ENCODE measurements around the gene RFESD.
A peak's percentile ranks its signal among the peaks of the same experiment; 100 is the strongest.

Gene RFESD

GRCh38 chr5:95623706-95624105, 22.9 kb upstream of the RFESD start:
- Histone ChIP-seq H4K8ac (ENCODE audit: low read depth, low read length) (no peak overlapping the region), H3K4me1 (ENCODE audit: control insufficient read depth, low read depth, low read length) (no peaks in the 10 kb centered on the region), H4K5ac (ENCODE audit: low read length) (no peak overlapping the region), H3K27ac (ENCODE audit: low read depth, low read length) (no peak overlapping the region), H3K4me3 (ENCODE audit: low read length) (no peak overlapping the region), H3K18ac (ENCODE audit: low read length) (no peak overlapping the region), H3K4me2 (ENCODE audit: low read length) (no peak overlapping the region), H3K9ac (ENCODE audit: low read length) (no peak overlapping the region), H2BK5ac (ENCODE audit: low read length) (no peak overlapping the region), H2BK120ac (ENCODE audit: low read depth, low read length) (no peak overlapping the region), H3K79me2 (ENCODE audit: control insufficient read depth, insufficient read depth, low read length) (no peaks in the 10 kb centered on the region), H3K27me3 (ENCODE audit: insufficient read depth, low read length, poor library complexity) (peaks cover 18% of the 10 kb centered on the region), H3K56ac (ENCODE audit: low read length) (no peak overlapping the region), H2BK15ac (replicated peaks; ENCODE audit: low read depth) (no peak overlapping the region), H3K36me3 (ENCODE audit: control insufficient read depth, insufficient read depth, low read length) (no peaks in the 10 kb centered on the region), H2AK5ac (ENCODE audit: low read length) (no peak overlapping the region), H3K79me1 (ENCODE audit: low read length) (no peaks in the 10 kb centered on the region), H3K4ac (ENCODE audit: low read depth, low read length) (no peak overlapping the region), H3K23ac (ENCODE audit: low read length) (no peak overlapping the region)
- no CpG with 5 or more reads among the region's 5 CpGs for WGBS (ENCODE audit: extremely low coverage, insufficient coverage, low lambda C conversion rate)
- no peak for DNase-seq

- DNase-seq, result no peak
- no peak overlapping the region for H3K4me2 ChIP-seq (ENCODE audit: low read length)
- H3K27ac ChIP-seq (ENCODE audit: low read depth, low read length), result no peak overlapping the region
- no peaks in the 10 kb centered on the region for H3K36me3 ChIP-seq (ENCODE audit: control insufficient read depth, insufficient read depth, low read length)
- H3K23ac ChIP-seq (ENCODE audit: low read length), result no peak overlapping the region
- no peak overlapping the region for H3K56ac ChIP-seq (ENCODE audit: low read length)
- no peak overlapping the region for H3K4ac ChIP-seq (ENCODE audit: low read depth, low read length)
- H3K18ac ChIP-seq (ENCODE audit: low read length), result no peak overlapping the region
- H3K79me1 ChIP-seq (ENCODE audit: low read length), result no peaks in the 10 kb centered on the region
- H3K4me1 ChIP-seq (ENCODE audit: control insufficient read depth, low read depth, low read length), result no peaks in the 10 kb centered on the region
- H3K79me2 ChIP-seq (ENCODE audit: control insufficient read depth, insufficient read depth, low read length), result no peaks in the 10 kb centered on the region
- H3K4me3 ChIP-seq (ENCODE audit: low read length), result no peak overlapping the region
- H3K9ac ChIP-seq (ENCODE audit: low read length), result no peak overlapping the region
- no peak overlapping the region for H2BK120ac ChIP-seq (ENCODE audit: low read depth, low read length)
- no peak overlapping the region for H4K8ac ChIP-seq (ENCODE audit: low read depth, low read length)
- H2BK15ac ChIP-seq (replicated peaks; ENCODE audit: low read depth), result no peak overlapping the region
- no CpG with 5 or more reads among the region's 2 CpGs for WGBS (ENCODE audit: extremely low coverage, insufficient coverage, low lambda C conversion rate)
- H2AK5ac ChIP-seq (ENCODE audit: low read length), result no peak overlapping the region
- no peak overlapping the region for H2BK5ac ChIP-seq (ENCODE audit: low read length)
- no peak overlapping the region for H4K5ac ChIP-seq (ENCODE audit: low read length)
- peaks cover 12% of the 10 kb centered on the region for H3K27me3 ChIP-seq (ENCODE audit: insufficient read depth, low read length, poor library complexity)
Measured at GRCh38 chr5:95624368-95624767, 22.2 kb upstream of the RFESD start.

- Histone ChIP-seq H3K79me1 (ENCODE audit: low read length) (no peaks in the 10 kb centered on the region), H3K56ac (ENCODE audit: low read length) (no peak overlapping the region), H3K18ac (ENCODE audit: low read length) (no peak overlapping the region)
Measured at GRCh38 chr5:95626701-95627100, 19.9 kb upstream of the RFESD start.

GRCh38 chr5:95627971-95628810, 18.4 kb upstream of the RFESD start:
- Histone ChIP-seq H4K5ac (ENCODE audit: low read length) (no peak overlapping the region), H3K27ac (ENCODE audit: low read depth, low read length) (no peak overlapping the region), H3K56ac (ENCODE audit: low read length) (no peak overlapping the region), H3K4me1 (ENCODE audit: control insufficient read depth, low read depth, low read length) (no peaks in the 10 kb centered on the region), H3K79me2 (ENCODE audit: control insufficient read depth, insufficient read depth, low read length) (no peaks in the 10 kb centered on the region), H2AK5ac (ENCODE audit: low read length) (no peak overlapping the region), H3K4ac (ENCODE audit: low read depth, low read length) (no peak overlapping the region), H3K18ac (ENCODE audit: low read length) (no peak overlapping the region), H3K79me1 (ENCODE audit: low read length) (no peaks in the 10 kb centered on the region), H2BK5ac (ENCODE audit: low read length) (no peak overlapping the region), H3K27me3 (ENCODE audit: insufficient read depth, low read length, poor library complexity) (no peaks in the 10 kb centered on the region), H3K9ac (ENCODE audit: low read length) (no peak overlapping the region), H3K23ac (ENCODE audit: low read length) (no peak overlapping the region), H3K4me3 (ENCODE audit: low read length) (no peak overlapping the region), H3K36me3 (ENCODE audit: control insufficient read depth, insufficient read depth, low read length) (no peaks in the 10 kb centered on the region), H2BK15ac (replicated peaks; ENCODE audit: low read depth) (no peak overlapping the region), H4K8ac (ENCODE audit: low read depth, low read length) (no peak overlapping the region), H3K4me2 (ENCODE audit: low read length) (no peak overlapping the region), H2BK120ac (ENCODE audit: low read depth, low read length) (no peak overlapping the region)
- no CpG with 5 or more reads among the region's 4 CpGs for WGBS (ENCODE audit: extremely low coverage, insufficient coverage, low lambda C conversion rate)
- DNase-seq, result no peak

More at GRCh38 chr5:95626701-95627100, 19.9 kb upstream of the RFESD start:
- Histone ChIP-seq H3K4me1 (ENCODE audit: control insufficient read depth, low read depth, low read length) (no peaks in the 10 kb centered on the region), H3K27ac (ENCODE audit: low read depth, low read length) (no peak overlapping the region), H2BK5ac (ENCODE audit: low read length) (no peak overlapping the region), H3K4me2 (ENCODE audit: low read length) (no peak overlapping the region), H2BK120ac (ENCODE audit: low read depth, low read length) (no peak overlapping the region), H3K36me3 (ENCODE audit: control insufficient read depth, insufficient read depth, low read length) (no peaks in the 10 kb centered on the region), H3K23ac (ENCODE audit: low read length) (no peak overlapping the region), H2AK5ac (ENCODE audit: low read length) (no peak overlapping the region), H4K5ac (ENCODE audit: low read length) (no peak overlapping the region), H3K4me3 (ENCODE audit: low read length) (no peak overlapping the region), H2BK15ac (replicated peaks; ENCODE audit: low read depth) (no peak overlapping the region), H4K8ac (ENCODE audit: low read depth, low read length) (no peak overlapping the region), H3K9ac (ENCODE audit: low read length) (no peak overlapping the region), H3K4ac (ENCODE audit: low read depth, low read length) (no peak overlapping the region), H3K27me3 (ENCODE audit: insufficient read depth, low read length, poor library complexity) (peaks cover 3% of the 10 kb centered on the region), H3K79me2 (ENCODE audit: control insufficient read depth, insufficient read depth, low read length) (no peaks in the 10 kb centered on the region)
- no CpG with 5 or more reads among the region's 1 CpG for WGBS (ENCODE audit: extremely low coverage, insufficient coverage, low lambda C conversion rate)
- DNase-seq, result no peak

- WGBS (ENCODE audit: extremely low coverage, insufficient coverage, low lambda C conversion rate), result no CpG with 5 or more reads among the region's 1 CpG
- no peak overlapping the region for H3K27ac ChIP-seq (ENCODE audit: low read depth, low read length)
Measured at GRCh38 chr5:95628933-95629332, 17.6 kb upstream of the RFESD start.

More at GRCh38 chr5:95628933-95629332, 17.6 kb upstream of the RFESD start:
- Histone ChIP-seq H2AK5ac (ENCODE audit: low read length) (no peak overlapping the region), H4K8ac (ENCODE audit: low read depth, low read length) (no peak overlapping the region), H2BK120ac (ENCODE audit: low read depth, low read length) (no peak overlapping the region), H3K23ac (ENCODE audit: low read length) (no peak overlapping the region), H3K4me3 (ENCODE audit: low read length) (no peak overlapping the region), H3K4me1 (ENCODE audit: control insufficient read depth, low read depth, low read length) (no peaks in the 10 kb centered on the region), H3K27me3 (ENCODE audit: insufficient read depth, low read length, poor library complexity) (no peaks in the 10 kb centered on the region), H3K36me3 (ENCODE audit: control insufficient read depth, insufficient read depth, low read length) (no peaks in the 10 kb centered on the region), H3K4me2 (ENCODE audit: low read length) (no peak overlapping the region), H3K4ac (ENCODE audit: low read depth, low read length) (no peak overlapping the region), H2BK15ac (replicated peaks; ENCODE audit: low read depth) (no peak overlapping the region), H2BK5ac (ENCODE audit: low read length) (no peak overlapping the region), H4K5ac (ENCODE audit: low read length) (no peak overlapping the region), H3K9ac (ENCODE audit: low read length) (no peak overlapping the region), H3K79me2 (ENCODE audit: control insufficient read depth, insufficient read depth, low read length) (no peaks in the 10 kb centered on the region), H3K18ac (ENCODE audit: low read length) (no peak overlapping the region), H3K79me1 (ENCODE audit: low read length) (no peaks in the 10 kb centered on the region), H3K56ac (ENCODE audit: low read length) (no peak overlapping the region)
- peak; percentile 23 for DNase-seq
